Stimulated activated CD4-positive, alpha-beta T cell treated with anti-CD3 and anti-CD28 coated beads, TNF-alpha, amount 100 ng/mL, for 4 hours (primary cell): ENCODE data around the gene TMC5.
"Not testable (repeated sequence)": the region's sequence is repeated elsewhere in the genome, so short reads cannot be mapped to it uniquely, and the experiment has no call there.

ENCODE experiments used
- DNase-seq, 3 experiments: peaks; one replicate each; pipeline ENCODE4 v3.0.0-alpha.2; 2020; ENCODE audit warnings: low read depth in 3 of 3

TMC5 gene

DNA sequence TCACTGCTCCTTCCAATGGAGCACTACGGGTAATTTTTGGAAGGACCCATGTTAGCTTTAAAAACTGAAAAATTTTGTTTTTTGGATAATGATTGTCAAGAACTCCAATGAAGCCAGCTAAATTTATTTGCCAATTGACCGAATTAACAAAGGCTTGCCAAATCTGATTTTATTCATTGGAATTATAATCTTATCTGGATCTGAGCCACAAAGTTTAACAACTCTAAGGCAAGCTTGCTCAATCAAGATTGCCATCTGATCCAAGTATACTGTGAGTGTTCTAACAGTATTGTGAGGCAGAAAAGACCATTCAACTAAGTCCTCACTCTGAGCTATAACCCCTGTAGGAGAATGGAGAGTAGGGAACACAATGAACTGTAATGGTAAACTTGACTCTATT is 20.3 kb upstream of the TMC5 start:
- DNase-seq: not testable (repeated sequence)

DNA sequence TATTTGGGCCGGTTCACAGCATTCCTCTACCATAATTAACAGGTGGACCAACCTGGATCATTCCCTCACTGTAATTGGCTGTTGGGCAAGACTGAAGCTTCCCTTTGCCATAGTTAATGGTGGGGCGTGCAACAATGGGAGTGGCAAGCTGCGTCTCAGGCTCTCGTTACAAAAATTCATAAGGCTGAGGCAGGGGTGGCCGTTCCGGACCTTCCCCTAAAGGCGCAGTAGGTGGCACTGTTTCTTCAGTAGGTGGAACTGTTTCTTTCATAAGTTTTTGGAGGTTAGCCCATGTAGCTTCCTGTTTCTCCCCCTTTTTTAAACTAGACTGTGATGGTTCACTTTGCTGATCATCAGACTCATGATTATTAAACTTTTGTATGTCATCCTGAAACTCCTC is 17.0 kb upstream of the TMC5 start:
- DNase-seq: no peak

DNA sequence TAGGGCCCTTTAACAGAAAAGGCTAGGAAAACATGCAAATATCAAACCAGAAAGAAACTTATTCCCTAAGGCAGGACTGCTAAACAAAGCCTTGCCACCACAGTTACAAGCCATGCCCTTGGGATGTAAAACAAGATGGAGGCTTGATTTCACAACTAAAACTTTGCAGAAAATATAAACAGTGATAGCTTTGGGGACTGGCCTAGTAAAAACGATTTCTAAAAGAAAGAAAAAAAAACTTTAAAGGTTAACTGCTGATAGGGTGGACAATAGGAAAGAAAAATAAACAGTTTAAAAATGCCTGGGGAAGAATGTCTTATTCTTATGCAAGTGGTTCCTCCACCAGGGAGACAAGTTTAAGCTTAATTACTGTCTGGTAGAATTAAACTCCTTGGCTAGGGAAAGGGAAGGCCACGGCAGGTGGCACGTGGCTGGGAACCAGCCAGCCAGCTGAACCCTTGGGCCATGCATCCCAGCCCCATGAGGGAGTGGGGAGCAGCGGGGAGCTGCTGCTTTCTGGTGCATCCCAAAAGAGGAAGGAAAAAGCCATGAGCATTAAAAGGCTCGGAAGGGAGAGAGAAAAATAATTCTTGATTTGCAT is 10.7 kb upstream of the TMC5 start:
- DNase-seq: no peak

DNA sequence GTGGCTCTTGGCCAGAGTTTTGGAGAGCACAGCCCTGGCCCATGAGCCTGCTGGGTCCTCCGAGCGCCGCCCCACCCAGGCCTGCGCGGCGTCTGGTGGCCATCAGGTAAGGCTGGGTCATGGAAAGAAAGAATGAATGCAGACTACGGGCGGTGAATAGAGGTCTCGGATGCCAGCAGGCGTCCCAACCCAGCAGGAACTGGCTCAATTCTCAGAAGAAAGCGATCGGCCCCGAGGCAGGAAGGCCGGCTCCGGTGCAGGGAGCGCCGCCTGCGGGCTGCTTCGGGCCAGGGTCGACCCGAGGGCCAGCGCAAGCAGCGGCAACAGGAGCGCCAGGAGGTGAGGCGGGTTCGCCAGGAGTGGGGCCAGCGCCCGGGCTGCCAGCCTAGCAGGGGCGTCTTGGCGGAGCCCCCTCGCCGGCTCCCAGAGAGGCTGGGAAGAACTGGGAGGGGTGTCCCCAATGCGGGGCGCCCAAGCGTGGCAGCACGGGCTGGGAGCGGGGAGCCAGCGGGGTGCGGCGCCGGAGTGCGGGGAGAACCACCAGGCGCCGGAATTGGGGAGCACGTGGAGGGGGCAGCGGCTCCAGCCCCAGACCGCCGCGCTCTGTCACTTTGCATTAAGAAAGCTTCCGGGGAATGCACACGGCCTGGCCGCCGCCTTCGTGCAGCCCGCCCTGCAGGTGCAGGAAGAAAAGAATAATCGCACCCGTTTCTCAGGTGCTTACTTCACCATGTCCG is 7.1 kb upstream of the TMC5 start:
- no peak for DNase-seq

DNA sequence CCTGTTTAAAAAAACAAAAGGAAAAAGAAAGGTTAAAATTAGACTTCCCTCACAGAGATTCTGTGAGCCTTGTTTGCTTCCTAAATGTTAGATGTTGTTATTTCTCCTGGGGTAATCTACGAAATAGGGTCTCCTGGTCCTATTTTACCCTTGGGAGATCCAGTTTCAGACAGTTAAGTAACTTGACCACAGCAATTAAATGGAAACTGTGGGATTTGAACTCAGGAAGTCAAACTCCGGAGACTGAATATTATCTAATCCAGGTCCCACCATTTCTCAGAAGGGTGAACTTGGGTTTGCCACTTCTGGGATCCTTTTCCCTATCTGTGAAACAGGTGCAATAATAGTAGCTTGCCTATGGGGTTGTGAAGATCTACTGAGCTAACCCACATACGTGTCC is 6.4 kb upstream of the TMC5 start:
- no peak for DNase-seq

DNA sequence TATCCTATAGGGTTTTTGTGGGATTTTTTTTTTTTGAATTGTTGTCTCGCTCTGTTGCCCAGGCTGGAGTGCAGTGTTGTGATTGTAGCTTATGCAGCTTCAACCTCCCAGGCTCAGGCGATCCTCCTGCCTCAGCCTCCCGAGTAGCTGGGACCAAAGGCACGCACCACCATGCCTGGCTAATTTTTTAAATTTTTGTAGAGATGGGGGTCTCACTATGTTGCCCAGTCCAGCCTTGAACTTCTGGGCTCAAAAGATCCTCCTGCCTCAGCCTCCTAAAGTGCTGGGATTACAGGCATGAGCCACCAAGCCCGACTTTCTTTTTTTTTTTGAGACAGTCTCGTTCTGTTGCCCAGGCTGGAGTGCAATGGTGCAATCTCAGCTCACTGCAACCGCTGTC is 5.6 kb upstream of the TMC5 start:
- not testable (repeated sequence) for DNase-seq

DNA sequence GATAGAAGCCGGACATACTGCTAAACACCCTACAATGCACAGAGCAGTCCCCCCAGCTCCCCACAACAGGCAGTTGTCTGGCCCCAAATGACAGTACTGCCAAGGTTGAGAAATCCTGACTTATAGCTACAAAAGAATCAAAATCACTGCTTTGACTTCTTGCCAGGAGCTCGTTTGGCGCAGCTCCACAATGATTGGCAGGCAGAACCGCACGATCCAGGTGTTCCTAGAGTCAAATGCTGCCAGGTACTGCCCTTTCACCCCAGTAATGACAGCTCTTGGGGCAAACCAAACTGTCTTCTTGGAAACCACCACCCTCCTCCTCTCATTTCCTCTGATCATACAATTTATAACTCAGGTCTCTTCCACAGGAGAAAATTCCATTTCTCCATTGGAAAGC is 2.2 kb upstream of the TMC5 start:
- DNase-seq: no peak

DNA sequence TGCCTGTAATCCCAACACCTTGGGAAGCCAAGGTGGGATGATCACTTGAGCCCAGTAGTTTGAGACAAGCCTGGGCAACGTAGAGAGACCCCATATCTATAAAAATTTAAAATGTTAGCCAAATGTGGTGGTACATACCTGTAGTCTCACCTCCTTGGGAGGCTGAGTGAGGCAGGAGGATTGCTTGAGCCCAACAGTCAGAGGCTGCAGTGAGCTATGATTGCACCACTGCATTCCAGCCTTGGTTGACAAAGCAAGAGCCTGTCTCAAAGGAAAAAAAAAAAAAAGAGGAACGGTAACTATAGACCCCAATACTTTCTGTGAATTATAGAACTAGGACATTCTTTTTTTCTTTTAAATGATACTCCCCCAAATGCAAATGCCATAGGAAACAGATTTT is 1.8 kb upstream of the TMC5 start:
- no peak for DNase-seq

DNA sequence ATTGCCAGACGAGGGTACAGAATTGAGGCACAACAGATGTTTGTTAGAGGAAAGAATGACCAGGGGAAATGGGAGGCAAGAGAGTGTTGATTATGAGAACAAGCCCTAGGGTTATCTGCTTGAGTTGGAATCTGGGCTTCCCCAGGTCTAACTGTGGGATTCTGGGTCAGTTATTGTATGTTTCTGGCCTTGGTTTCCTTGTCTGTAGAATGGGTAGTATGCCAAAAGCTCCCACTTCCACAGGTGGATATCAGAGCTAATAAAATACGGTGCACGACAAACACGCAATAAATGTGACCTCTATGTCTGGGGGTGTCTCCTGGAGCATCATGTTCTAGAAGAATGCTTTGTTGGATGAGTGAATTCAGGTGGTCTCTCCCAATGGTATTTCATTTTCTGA is 517 bp downstream of the TMC5 start:
- DNase-seq: no peak

DNA sequence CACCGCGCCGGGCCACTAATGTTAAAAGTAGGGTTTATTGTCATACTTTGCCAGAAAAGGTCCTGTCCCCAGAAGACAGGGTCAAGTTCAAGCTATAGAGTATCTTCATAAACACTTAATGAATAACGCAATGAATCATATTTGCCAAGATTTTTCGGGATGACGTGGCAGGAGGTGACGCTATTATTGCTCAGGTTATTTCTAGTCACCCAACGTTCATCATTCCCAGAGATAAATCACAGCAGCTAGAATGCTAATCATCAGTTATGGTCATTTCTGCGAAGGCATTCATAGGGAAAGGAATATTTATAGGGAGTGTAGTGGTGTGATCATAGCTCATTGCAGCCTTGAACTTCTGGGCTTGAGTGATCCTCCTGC is 2.0 kb downstream of the TMC5 start:
- no peak for DNase-seq

DNA sequence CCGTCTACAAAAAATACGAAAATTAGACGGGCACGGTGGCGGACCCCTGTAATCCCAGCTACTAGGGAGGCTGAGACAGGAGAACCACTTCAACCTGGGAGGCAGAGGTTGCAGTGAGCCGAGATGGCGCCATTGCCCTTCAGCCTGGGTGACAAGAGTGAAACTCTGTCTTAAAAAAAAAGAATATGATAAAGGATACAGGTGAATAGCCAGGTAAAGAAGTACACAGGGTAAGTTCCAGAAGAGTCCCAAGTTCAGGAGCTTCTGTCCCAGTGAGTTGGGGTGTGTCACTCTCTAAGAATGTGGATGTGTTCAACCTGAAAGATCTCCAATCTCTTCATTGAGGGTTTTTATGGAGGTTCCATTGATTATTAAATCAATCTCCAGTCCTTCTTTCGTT is 6.8 kb downstream of the TMC5 start:
- no peak for DNase-seq

DNA sequence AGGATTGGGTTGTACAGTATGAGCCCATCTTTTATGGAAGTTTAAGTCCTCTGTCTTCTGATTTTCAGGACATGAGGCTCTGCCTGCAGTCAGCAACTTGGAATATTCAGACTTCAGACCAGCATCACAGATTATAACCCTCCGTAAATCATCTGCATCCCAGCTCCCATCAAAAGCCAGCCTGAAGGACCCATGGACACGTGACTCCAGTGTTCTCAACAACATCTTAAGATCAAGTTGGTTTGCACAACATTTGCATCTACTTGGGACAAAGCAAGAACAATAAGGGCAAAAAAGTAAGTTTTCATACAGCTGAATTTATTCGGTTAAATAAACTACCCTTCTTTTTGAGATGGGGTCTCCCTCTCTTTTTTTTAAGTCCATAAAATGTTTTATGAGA is 12.7 kb downstream of the TMC5 start:
- DNase-seq: no peak

DNA sequence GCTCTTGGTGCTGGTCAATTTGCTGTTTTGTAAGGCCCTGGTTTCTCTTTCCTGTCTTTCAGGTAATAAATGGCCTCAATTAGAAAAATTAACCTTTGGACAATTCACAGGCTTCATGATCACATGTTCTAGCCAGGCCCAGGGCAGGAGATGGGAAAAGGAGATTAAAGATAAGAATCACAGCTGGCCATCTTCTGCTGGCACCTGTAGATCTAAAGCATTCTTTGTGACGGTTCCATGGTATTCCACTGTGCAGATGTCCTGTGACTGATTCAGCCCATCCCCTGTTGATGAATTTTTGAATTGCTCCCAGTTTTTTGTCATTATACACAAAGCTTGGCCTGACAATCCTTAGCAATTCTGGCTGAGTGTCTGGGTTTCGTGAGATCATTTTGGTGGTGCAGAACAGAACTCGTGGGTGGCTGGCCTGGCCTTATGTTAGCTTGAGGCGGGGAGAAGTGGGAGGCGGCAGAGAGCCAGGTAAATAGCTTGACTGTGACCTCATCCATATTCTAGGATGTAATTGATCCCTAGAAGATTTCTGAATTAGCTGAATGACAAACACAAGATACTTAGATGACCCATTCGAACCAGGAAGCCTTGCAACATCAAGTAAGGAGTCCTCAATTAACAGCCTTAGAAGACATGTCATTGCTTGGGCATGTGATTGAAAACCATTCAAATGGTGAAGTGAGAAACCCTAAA is 14.1 kb downstream of the TMC5 start:
- no peak for DNase-seq

DNA sequence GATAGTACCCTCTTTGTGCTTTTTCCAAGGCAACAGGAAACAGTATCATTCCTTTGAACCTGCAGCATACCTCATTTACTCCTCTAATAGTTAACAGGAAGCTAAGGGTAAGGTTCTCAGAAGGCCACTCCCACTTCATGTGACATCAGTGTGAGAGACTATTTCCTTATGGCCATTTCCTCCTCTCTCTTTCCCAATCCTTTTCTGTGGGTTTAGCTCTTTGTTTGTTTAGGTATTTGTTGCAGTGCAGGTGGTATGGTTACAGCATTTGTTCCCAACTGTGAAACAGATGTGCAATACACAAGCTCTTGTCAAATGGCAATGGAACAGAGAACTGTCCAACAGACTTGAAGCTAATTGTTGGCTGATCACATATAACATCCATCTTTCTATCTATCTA is 14.7 kb downstream of the TMC5 start:
- no peak for DNase-seq

DNA sequence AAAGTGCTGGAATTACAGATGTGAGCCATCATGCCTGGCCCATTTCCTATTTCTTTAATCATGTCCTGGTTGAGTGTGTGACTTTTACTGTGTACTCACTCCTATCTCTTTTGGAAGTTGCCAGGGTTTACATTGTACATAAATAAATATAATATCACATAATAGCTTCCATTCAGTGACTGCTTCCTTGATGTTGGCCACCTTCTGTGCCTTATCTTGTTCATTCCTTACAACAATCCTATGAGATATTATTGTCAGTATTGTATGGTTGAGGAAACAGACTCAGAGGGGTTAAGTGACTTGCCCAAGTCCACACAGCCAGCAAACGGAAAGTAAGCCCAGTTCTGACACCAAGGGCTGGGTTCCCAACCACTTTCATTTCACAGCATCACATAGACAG is 16.9 kb downstream of the TMC5 start:
- DNase-seq: no peak

DNA sequence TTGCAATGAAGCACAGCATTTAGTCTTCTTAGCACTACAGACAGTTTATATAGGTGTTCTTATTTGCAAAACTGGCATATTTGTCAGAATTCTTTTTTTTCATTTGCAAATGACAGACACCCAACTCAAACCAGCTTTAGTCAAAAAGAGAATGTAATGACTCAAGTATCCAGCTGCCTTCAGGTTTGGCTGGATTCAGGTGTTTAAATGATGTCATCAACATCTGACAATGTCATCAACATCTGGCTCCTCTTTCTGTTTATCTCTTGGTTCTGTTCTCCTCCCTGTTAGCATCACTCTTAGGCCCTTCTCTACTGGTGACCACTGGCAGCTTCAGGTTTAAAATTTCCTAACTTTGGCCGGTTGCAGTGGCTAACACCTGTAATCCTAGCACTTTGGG is 18.9 kb downstream of the TMC5 start:
- DNase-seq: no peak

DNA sequence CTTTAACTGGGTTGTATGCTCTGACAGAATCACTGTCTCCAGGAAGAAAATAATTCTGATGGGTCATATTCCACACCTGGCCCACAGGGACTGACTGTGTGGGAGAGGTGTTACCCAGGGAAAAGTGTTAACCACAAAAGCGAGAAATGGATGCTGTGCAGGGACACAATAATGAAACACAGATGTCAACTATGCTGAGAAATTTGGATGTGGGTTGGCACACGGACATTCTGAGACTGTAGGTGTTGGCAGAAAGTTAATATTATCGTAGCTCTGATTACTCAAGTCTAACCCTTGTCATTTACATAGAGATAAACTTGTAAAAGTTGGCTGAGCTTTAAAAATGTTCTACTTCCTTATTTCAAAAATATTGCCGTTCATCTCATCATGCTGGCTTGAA is 19.6 kb downstream of the TMC5 start:
- no peak for DNase-seq

DNA sequence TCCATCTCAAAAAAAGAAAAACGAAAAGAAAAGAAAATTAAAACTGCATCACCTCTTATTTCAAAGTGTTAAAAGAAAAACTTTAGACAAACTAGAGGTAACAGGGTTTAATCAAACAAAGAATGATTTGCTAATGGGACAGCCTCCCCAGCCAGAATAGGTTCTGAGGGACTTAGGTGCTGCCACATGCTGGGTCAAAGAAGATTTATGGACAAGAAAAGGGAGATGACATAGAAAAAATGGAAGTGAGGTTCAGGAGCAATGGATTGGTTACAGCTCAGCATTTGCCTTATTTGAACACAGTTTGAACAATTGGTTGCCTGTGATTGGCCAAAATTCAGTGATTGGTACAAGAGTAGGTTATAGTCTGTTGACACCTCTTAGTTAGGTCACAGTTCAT is 21.1 kb downstream of the TMC5 start:
- DNase-seq: no peak

DNA sequence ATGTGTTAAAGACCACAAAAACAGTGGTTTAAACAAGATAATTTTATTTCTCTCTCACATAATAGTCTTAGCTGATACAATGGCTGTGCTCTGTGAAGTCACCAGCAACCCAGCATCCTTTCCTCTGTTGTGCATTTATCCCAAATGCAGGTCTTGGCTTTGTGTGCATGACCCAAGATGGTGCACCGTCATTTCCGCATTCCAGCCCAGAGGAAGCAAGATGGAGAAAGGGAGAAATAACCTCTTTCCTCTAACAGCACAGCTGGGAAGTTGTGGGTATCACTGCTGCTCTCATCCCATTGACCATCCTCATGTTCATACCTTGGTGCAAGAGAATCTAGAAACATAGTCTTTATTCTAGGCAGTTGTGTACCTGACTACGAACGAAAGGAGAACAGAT is 21.8 kb downstream of the TMC5 start:
- DNase-seq: no peak

DNA sequence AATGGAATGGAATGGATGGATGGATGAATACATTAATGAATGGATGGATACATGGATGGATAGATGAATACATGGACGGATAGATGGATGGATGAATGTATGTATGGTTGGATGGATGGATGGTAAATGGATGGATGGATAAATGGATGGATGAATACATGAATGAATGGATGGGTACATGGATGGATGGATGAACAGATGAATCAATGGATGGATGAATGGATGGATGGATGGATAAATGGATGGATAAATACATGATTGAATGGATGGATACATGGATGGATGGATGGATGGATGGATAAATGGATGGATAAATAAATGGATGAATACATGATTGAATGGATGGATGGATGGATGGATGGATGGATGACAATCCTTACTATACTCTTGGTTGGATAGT is 26.0 kb downstream of the TMC5 start:
- DNase-seq: no peak

DNA sequence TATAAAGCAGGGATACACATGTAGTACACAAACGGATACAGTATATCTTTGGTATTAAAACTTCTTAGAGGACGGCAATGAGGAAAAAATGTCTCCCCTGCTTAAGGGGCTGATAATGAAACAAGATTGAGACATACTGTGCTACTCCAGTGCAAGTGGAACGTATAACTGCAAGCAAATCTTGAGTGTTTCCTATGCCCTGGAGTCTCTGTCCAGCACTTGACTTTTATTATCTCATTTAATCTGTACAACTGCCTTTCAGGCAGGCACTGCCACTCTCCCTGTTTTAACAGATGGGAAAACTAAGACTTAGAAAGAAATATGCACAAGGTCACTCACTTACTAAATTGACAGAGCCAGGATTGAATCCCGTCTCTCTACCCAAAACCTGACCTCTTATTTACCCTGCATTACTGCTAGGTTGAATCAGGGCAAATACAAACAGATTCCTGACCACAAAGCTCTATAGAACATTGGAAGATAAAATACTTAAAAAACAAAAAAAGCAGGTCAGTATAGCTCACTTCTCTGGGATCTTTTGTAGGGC is 28.7 kb downstream of the TMC5 start:
- DNase-seq: no peak

DNA sequence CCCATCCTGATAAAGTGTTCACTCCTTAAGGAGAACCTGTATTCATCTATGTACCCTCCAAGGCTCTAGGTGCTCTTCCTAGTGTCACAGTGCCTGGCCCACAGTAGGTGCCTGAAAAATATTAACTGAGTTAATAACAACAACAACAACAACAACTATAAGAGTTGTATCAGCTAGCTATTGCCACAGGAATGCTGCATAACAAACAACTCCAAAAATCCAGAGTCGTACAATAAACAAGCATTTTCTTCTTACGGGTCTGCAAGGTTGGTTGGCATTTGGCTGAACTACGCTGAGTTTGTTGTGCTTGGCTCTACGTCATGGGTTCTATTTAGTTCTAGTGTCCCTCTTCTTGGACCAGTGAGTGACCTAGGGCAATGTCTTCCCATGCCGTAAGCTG is 29.2 kb downstream of the TMC5 start:
- no peak for DNase-seq

DNA sequence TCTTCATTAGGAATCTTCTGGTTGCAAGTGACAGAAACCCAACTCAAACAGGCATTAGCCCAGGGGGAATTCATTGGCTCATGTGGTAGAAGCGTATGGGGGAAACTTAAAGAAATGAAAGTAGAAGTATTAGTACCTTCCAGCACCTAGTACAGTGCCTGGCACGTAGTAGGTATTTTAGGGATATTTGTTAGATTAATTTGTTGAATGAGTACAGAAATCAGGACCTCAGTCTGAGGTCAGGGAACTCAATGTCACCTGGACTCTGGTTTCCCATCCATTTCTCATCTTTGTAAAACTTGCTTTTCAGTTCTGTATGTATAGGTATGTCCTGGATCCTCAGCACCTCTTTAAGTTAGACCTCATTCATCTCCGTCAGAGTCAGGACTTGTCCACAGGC is 32.5 kb downstream of the TMC5 start:
- DNase-seq: no peak
